GM12874 (cell line): Measurements from ENCODE around the gene KRTAP10-3.

ENCODE experiments used
- TF ChIP-seq, protein P1 (sequence below): IDR thresholded peaks from 2 replicates; pipeline ENCODE4 v1.5.1; 2011; ENCODE audit warnings: low read depth, mild to moderate bottlenecking, control low read depth, low read length, moderate library complexity; ENCODE audit not compliant: insufficient read depth

KRTAP10-3 gene

DNA sequence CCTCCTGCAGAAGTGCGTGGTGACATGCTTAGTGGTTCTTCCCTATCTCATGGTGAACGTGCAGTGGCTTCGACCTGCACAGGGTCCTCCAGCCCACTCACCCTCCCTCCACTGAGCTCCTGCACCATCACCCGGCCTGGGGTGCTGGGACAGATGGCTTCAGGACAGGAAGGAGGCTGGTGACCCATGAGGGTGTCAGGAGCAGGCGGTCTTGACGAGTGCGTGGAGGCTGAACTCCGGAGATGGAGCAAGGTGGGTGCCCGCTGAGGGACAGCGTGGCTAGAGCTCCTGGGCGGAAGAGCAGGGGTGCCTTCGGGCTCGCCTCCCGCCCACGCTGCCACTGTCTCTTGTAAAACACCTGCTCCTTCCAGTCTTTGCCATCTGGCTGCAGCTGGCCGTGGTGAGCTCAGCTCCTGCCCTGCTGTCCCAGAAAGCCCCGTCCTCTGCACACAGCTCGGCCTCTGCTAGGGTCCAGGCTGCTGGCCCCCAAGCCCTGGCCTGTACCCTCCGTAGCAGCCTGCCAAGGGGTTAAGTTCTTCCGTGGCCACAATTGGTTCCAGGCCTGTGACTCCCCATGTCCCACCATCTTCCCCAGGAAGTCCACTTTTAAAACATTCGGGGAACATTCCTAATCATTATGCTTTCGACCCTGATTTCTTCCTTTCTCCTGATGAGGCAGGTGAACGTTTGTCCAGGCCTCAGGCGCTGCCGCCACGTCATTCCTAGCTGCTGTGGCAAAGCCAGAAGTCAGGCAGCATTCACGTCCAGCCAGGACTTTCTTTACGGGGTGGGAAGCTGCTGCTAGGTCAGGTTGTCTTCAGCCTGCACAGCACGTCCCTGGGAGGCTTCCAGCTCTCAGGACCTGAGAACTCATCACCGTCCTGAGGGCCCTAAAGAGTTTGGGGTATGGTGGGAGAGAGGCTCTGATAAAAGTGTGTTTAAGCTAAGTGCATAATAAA lies 26.7 kb downstream of the KRTAP10-3 start:
- TF ChIP-seq, protein P1, sequence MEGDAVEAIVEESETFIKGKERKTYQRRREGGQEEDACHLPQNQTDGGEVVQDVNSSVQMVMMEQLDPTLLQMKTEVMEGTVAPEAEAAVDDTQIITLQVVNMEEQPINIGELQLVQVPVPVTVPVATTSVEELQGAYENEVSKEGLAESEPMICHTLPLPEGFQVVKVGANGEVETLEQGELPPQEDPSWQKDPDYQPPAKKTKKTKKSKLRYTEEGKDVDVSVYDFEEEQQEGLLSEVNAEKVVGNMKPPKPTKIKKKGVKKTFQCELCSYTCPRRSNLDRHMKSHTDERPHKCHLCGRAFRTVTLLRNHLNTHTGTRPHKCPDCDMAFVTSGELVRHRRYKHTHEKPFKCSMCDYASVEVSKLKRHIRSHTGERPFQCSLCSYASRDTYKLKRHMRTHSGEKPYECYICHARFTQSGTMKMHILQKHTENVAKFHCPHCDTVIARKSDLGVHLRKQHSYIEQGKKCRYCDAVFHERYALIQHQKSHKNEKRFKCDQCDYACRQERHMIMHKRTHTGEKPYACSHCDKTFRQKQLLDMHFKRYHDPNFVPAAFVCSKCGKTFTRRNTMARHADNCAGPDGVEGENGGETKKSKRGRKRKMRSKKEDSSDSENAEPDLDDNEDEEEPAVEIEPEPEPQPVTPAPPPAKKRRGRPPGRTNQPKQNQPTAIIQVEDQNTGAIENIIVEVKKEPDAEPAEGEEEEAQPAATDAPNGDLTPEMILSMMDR, result no peak

DNA sequence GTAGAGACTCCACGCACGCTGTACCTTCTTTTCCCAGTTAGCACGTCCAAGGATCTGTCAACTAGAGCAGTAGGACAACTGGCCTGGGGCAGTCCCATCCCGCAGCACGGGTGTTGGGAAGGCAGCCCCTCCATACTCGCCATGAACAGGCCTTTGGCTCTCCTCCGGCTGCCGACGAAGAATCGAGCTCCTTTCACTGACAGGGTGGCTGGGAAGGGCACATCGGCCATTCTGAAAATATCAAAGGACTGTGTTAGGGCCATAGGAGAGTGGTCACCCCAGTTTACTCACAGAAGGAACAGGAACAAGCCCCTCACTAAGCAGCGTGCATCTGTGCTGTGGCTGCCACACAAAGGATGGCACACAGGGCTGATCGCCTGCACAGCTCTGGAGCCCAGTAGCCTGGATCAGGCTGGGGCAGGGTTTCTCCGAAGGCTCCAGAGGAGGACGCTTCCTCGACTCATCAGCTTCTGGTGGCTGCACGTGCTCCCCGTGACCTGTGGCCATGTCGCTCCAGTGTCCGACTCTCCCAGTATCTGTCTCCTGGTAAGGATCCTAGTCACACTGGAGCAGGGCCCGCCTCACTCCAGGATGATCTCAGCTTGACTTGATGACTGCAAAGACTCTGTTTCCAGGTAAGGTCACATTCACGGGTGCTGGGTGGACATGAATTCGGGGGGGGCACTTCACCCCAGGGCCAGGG lies 27.5 kb downstream of the KRTAP10-3 start:
- TF ChIP-seq, protein P1, result no peak

DNA sequence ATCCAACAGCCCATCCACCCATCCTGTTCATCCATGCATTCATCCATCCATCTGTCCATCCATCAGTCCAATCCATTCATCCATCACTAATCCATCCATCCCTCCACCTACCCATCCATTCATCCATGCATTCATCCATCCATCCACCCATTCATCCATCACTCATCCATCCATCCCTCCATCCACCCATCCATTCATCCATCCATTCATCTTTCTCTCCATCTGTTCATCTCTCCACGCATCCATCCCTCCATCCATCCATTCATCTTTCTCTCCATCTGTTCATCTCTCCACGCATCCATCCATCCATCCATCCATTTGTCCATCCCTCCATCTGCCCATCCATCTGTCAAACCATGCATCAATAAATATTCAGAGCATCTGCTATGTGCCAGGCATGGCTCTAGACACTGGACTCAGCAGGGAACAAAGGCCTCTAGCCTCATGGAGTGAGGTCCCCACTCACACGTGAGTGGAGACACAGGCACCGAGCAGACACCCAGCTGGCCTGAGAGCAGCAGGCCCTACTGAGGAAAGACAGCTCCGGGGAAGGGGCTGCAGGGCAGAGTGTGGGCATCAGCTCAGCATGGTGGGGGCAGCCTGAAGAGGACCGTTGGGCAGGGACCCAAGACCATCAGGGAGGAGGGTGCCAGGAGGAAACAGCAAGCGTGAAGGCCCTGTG lies 28.2 kb downstream of the KRTAP10-3 start:
- TF ChIP-seq, protein P1, result no peak

DNA sequence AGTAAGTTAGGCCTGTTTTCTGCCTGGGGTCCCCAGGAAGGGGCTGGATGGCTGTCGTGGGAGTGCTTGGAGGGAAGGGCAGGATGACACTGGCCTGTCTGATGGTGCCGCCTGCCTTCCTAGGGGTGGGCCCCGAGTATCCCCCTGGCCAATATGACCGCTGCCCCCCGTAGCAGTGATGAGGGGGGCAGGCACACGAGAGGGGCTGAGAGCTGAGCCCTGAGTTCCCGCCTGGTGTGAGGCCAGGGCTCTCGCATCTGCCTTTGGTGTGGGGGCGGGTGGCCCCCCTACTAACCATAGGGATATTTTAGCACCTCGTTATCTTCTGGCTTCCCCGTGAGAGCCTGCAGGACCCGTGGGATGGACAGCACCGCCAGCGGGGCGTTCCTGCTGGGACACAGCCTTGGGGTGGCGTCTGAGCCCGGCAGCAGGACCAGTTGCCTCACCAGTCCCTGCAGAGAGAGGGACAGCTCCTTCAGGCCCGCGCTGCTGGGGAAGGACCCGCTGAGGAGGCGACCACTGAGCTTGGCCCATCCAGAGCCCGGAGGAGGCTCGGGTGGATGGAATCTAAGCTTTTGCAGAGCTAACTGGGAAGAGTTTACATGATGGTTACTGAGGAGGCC lies 29.0 kb downstream of the KRTAP10-3 start:
- TF ChIP-seq, protein P1, result no peak

DNA sequence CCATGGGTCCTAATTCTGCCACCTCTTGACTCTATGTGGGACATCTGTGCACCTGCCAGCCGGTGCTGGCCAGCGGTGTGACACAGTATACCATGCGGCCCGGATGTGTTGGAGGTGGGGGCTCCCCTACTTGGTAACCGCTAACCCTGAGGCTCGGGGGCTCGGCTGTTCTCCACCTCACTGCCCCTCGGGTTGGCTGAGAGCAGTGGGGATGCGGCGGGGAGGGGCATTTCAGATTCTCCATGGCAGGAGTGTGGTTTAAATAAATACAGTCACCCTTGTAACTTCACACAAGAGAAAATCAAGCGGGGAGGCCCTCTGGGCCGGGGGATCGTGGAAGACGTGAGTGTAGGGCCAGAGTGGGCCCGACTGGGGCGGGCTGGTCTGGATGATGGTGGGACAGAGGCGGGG lies 29.6 kb downstream of the KRTAP10-3 start:
- TF ChIP-seq, protein P1, result no peak

DNA sequence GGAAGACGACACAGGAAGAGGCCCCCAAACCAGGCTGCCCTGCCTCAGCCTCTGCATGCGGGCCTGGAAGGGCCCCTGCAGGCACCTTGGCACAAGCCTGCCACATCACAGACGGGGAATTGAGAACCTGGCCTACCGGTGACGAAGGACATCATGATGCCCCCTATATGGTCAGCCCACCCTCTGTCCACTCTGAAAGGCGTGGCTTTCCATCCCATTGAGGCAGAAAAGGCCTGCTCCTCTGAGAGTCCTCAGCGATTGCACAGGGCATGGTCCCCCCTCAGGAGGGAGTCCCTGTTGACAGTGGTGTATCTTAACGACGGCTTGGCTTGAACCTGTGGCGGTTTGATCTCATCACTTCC lies 30.0 kb downstream of the KRTAP10-3 start:
- TF ChIP-seq, protein P1, result no peak
